ENCODE measurements around the gene OR1F1. TPM values are rescaled to one million over a fixed set of nuclear protein-coding genes. Genes with fewer than 3 reads are reported as not detected.

Gene OR1F1
- total and polyA plus RNA-seq, 9 of the 15 experiments (the other 6 are each of a cell fraction or from before 2014, with no cell fraction given) = 0.15 to 0.61 (median 0.35) TPM; not detected in 3

- TF ChIP-seq CREB5 (CRISPR knock-in tag; IDR thresholded peaks at IDR 0.05) (peak; percentile 68; the same call in 1 of the 2 replicates), SREBF1 (IDR thresholded peaks at IDR 0.05; ENCODE audit: borderline replicate concordance, low read depth, low read length) (no peak), POLR2B (IDR thresholded peaks at IDR 0.05; ENCODE audit: low read depth, partially characterized antibody) (no peak), ZKSCAN3 (CRISPR knock-in tag; IDR thresholded peaks at IDR 0.05) (no peak)
These were observed 35.0 kb upstream of the OR1F1 start (continued) for GRCh38 chr16:3152991-3153368.

GRCh38 chr16:3155181-3155580 is 32.8 kb upstream of the OR1F1 start:
- POLR2A ChIA-PET = no interaction called here
- ATAC-seq = no peak
- 24% methylated on average over 2 of the region's 2 CpGs for WGBS (ENCODE audit: insufficient coverage, low coverage, missing lambda C conversion rate)
- CTCF ChIA-PET (ENCODE audit: low intra/inter-chr PET ratio) = no interaction called here
- H3K36me3 ChIP-seq (ENCODE audit: control insufficient read depth, insufficient read depth, low read length) = no peaks in the 10 kb centered on the region
- no peaks in the 10 kb centered on the region for H3K27me3 ChIP-seq (ENCODE audit: control insufficient read depth in 2 of 2, insufficient read depth in 2 of 2, low read length in 2 of 2)
- H3K9ac ChIP-seq (ENCODE audit: insufficient read depth in 1 of 2, low read depth in 2 of 2, low read length in 2 of 2) = no peak overlapping the region
- no peaks in the 10 kb centered on the region for H3K9me1 ChIP-seq (ENCODE audit: control insufficient read depth, insufficient read depth, low read length)
- peaks cover 4% of the 10 kb centered on the region; the same call in 1 of the 2 replicates for H4K20me1 ChIP-seq (replicated peaks; ENCODE audit: control insufficient read depth, insufficient read depth, low read length)
- H3K27ac ChIP-seq (ENCODE audit: extremely low read depth, low read depth, low read length) = no peak overlapping the region
- in situ Hi-C loops (cut with MboI) (no loop called here), intact Hi-C loops (cut with micrococcal nuclease) (loop anchor here (10.0 kb wide), 1 partner anchor 110 kb away; no protein-coding TSS in a partner anchor)
- H3K79me2 ChIP-seq (ENCODE audit: control insufficient read depth, insufficient read depth, low read length) = no peaks in the 10 kb centered on the region
- H3K4me1 ChIP-seq (replicated peaks in 1 of 2; ENCODE audit: control insufficient read depth in 2 of 2, insufficient read depth in 2 of 2, low read length in 2 of 2) = peaks cover 6 to 46% of the 10 kb centered on the region in 2 experiments; a peak in 4 of 5 replicates
- no peak overlapping the region for H3K4me3 ChIP-seq
- H3K4me2 ChIP-seq (ENCODE audit: insufficient read depth, low read length) = no peak overlapping the region
- H3K9me3 ChIP-seq (replicated peaks; ENCODE audit: control insufficient read depth, insufficient read depth, low read depth, low read length) = no peaks in the 10 kb centered on the region
- DNase-seq (ENCODE audit: extremely low read depth in 1 of 4, low spot score in 3 of 4) = no peak
- BruUV-seq (replicated peaks) = no TSS peak
- no peak overlapping the region for H2AFZ ChIP-seq (ENCODE audit: low read depth, low read length)
- no peak for FAIRE-seq
- TF ChIP-seq ARID2 (IDR thresholded peaks at IDR 0.05) (no peak), ZC3H8 (IDR thresholded peaks at IDR 0.05) (no peak), FOXA3 (CRISPR knock-in tag; conservative IDR thresholded peaks at IDR 0.05 in 1 of 2, IDR thresholded peaks at IDR 0.05 in 1 of 2) (no peak), HDAC8 (tag; IDR thresholded peaks at IDR 0.05) (no peak), SOX6 (IDR thresholded peaks at IDR 0.05) (no peak), ZNF518B (CRISPR knock-in tag; IDR thresholded peaks at IDR 0.05) (no peak), POLR2H (tag; IDR thresholded peaks at IDR 0.05; ENCODE audit: low read depth) (no peak)
- TF ChIP-seq, protein P1, sequence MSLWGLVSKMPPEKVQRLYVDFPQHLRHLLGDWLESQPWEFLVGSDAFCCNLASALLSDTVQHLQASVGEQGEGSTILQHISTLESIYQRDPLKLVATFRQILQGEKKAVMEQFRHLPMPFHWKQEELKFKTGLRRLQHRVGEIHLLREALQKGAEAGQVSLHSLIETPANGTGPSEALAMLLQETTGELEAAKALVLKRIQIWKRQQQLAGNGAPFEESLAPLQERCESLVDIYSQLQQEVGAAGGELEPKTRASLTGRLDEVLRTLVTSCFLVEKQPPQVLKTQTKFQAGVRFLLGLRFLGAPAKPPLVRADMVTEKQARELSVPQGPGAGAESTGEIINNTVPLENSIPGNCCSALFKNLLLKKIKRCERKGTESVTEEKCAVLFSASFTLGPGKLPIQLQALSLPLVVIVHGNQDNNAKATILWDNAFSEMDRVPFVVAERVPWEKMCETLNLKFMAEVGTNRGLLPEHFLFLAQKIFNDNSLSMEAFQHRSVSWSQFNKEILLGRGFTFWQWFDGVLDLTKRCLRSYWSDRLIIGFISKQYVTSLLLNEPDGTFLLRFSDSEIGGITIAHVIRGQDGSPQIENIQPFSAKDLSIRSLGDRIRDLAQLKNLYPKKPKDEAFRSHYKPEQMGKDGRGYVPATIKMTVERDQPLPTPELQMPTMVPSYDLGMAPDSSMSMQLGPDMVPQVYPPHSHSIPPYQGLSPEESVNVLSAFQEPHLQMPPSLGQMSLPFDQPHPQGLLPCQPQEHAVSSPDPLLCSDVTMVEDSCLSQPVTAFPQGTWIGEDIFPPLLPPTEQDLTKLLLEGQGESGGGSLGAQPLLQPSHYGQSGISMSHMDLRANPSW (CRISPR knock-in tag; IDR thresholded peaks at IDR 0.05) = no peak
